ENCODE measurements around the gene LIPC.
A peak's percentile ranks its signal among the peaks of the same experiment; 100 is the strongest.

Gene LIPC

DNA sequence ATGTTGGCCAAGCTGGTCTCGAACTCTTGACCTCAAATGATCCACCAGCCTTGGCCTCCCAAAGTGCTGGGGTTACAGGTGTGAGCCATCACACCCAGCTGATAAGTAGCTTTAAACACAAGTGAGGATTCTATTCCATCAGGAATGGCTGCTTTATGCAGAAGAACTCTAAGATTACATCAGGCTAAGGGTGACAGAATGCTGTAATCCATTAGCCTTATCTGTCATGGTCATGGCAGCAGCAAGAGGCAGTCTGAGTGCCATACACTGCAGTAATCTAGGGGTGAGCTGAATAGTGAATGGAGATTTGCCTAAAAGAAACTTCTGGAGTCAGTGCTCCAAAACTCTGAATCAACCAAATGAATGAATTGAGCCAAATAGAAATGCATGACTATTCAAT is 39.6 kb downstream of the LIPC start:
- H3K4me3 ChIP-seq (ENCODE audit: low read depth, low read length): no peak overlapping the region
- in situ Hi-C loops (cut with HindIII; ENCODE audit: low sequenced_read_pairs): no loop called here
- no peak for DNase-seq (ENCODE audit: low read depth, low spot score)
- TF ChIP-seq, protein P1, sequence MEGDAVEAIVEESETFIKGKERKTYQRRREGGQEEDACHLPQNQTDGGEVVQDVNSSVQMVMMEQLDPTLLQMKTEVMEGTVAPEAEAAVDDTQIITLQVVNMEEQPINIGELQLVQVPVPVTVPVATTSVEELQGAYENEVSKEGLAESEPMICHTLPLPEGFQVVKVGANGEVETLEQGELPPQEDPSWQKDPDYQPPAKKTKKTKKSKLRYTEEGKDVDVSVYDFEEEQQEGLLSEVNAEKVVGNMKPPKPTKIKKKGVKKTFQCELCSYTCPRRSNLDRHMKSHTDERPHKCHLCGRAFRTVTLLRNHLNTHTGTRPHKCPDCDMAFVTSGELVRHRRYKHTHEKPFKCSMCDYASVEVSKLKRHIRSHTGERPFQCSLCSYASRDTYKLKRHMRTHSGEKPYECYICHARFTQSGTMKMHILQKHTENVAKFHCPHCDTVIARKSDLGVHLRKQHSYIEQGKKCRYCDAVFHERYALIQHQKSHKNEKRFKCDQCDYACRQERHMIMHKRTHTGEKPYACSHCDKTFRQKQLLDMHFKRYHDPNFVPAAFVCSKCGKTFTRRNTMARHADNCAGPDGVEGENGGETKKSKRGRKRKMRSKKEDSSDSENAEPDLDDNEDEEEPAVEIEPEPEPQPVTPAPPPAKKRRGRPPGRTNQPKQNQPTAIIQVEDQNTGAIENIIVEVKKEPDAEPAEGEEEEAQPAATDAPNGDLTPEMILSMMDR (IDR thresholded peaks at IDR 0.05; ENCODE audit: low read depth, low read length): no peak

DNA sequence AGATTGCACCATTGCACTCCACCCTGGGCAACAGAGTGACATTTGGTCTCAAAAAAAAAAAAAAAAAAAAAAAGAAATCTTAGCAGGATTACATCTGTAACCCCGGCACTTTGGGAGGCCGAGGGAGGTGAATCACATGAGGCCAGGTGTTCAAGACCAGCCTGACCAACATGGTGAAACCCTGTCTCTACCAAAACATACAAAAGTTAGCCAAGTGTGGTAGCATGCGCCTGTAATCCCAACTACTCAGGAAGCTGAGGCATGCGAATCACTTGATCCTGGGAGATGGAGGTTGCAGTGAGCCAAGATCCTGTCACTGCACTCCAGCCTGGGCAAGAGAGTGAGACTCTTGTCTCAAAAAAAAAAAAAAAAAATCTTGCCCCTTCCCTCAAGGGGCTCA is 40.4 kb downstream of the LIPC start:
- TF ChIP-seq, protein P1 (IDR thresholded peaks at IDR 0.05; ENCODE audit: low read depth, low read length): no peak
- in situ Hi-C loops (cut with HindIII; ENCODE audit: low sequenced_read_pairs): no loop called here
- no peak for DNase-seq (ENCODE audit: low read depth, low spot score)

DNA sequence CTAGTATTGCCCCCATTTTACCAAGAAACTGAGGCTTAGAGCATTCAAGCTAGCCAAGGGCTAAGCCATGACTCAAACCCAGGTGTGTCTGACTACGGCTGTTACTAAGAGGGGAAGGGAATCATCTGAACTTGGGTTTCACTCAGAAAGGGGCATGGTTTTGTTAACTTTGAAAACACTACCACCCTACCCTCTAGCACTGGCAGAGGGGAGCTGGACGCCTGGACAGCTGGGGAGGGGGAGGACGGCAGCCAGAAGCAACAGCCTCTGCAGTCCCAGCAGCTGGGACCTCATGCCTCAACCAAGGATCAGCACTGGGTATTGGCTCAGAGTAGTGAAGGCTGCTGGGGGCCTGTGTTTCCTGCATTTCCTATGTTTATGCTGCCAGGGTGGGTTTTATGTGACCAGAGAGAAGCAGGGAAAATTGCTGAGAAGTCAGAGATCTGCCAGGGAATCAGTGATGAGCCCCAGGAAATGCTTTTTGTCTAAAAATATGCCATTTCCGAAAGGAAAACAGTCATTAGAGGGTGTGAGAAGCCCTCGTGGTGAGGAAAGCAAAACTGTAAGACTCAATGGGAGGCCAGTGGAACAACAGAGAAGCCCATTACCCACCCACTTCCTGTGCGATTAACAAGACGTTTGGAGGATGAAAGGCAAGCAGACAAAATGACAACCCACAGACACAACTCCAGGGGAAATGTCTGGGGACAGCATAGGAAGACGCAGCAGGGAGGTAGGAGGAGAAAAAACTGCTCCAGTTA is 41.2 kb downstream of the LIPC start:
- in situ Hi-C loops (cut with HindIII; ENCODE audit: low sequenced_read_pairs): no loop called here
- DNase-seq (ENCODE audit: low read depth, low spot score): peak; percentile 46
- no peak overlapping the region for H3K4me3 ChIP-seq (ENCODE audit: low read depth, low read length)
- TF ChIP-seq, protein P1 (IDR thresholded peaks at IDR 0.05; ENCODE audit: low read depth, low read length): no peak

More for the DNA sequence above, 40.4 kb downstream of the LIPC start:
- no peak overlapping the region for H3K4me3 ChIP-seq (ENCODE audit: low read depth, low read length)

DNA sequence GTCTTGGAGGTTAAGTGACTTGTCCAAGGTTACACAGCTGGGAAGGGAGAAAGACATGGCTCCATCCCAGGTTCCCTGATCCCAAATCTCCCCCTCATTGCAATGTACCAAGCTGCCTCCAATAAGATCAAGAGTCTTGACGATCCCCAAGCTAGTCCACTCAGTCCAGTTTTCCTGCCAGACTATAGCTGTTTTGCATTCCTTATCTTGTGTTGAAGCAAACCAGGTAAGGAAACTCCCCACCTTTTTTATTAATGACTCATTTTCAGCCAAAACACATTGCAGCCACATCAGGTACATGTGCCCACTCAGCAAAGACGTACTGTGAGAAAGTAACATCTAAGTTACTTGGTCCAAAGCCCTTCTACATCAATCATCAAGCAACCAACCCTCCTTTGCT is 41.9 kb downstream of the LIPC start:
- in situ Hi-C loops (cut with HindIII; ENCODE audit: low sequenced_read_pairs): no loop called here
- peak; percentile 81 for DNase-seq (ENCODE audit: low read depth, low spot score)
- no peak overlapping the region for H3K4me3 ChIP-seq (ENCODE audit: low read depth, low read length)
- TF ChIP-seq, protein P1 (IDR thresholded peaks at IDR 0.05; ENCODE audit: low read depth, low read length): no peak

DNA sequence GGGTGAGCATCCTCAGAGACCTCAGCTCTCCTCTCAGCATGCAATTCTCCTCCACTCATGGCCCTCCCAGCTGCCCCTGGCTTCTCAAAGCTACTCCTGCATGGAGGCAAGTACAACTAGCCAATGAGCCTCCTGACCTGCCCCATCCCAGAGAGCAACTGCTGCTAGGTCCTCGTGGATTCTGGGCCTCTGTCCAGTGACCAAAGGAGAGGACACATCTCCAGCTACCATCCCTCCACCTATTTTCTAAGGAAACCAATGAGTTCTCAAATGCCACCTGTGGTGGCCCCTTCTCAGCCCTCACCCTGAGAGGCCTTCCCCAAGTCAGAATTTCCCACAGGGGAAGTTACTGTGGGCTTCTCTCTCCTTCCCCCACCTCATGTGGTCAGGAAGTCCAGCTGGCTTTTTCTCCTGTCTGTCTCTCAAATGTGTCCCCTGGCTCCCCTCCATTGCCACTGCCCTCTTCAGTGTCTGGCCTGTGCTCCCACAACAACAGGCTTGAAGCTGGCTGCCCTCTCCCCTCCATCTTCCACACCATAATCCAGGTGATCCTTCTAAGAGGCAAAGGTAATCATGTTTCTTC is 43.0 kb downstream of the LIPC start:
- TF ChIP-seq, protein P1 (IDR thresholded peaks at IDR 0.05; ENCODE audit: low read depth, low read length): no peak
- no peak overlapping the region for H3K4me3 ChIP-seq (ENCODE audit: low read depth, low read length)
- DNase-seq (ENCODE audit: low read depth, low spot score): no peak
- in situ Hi-C loops (cut with HindIII; ENCODE audit: low sequenced_read_pairs): no loop called here

DNA sequence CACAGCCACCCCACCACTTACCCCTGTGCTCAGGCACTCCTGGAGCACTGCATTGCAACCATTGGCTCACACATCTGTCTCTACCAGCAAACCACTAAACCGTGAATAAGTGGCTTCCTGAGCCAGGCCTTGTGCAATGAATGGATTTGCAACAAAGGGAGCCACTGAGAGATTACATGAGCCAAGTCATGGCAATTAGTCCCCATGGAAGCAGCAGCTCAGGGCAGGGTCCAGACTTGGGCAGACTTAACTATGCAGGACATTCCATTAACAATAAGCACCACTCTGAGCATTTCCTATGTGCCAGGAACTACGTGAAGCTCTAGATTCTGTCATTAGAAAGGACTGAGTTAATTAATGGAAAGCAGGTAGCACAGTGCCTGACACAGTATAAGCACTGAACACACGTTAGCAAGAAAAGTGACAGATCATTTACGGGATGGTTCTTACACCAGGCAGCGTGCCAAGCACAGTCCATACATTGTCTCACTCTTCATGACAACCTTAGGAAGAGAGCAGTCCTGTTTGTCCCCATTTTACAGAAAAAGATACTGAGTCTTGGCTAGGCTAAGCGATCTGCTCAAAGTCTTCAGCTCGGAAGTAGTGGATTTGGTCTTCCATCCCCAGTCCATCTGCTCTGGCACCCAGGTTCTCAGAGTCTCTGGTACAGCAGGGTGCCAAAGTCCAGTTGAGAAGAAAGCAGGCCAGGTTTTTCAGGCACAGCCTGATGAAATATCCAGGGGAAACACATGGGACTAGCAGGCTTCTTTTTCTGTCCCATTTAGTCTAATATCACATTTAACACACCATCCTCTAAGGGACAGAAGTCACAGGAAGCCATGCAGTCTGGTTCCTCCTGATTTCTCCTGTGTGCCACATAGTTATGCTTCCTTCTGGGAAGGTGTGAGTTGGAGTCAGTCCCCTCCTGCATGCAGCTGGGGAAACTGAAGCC is 44.1 kb downstream of the LIPC start:
- in situ Hi-C loops (cut with HindIII; ENCODE audit: low sequenced_read_pairs): no loop called here
- no peak overlapping the region for H3K4me3 ChIP-seq (ENCODE audit: low read depth, low read length)
- DNase-seq (ENCODE audit: low read depth, low spot score): peak; percentile 75
- TF ChIP-seq, protein P1 (IDR thresholded peaks at IDR 0.05; ENCODE audit: low read depth, low read length): no peak
